Ovary (tissue), 3 donors: Measurements from ENCODE around the gene NDUFV1.

Experiments used
- CTCF ChIP-seq, 3 donors: fragments of 450-650 bp in 2 of 3; fragments of 200-600 bp in 1 of 3; IDR thresholded peaks; one replicate each; pipeline versions ENCODE4 v1.5.1 to v1.8.0; 2016 to 2022; ENCODE audit warnings: antibody characterized with exemption in 3 of 3, mild to moderate bottlenecking in 1 of 3
- POLR2A ChIP-seq: fragments of 450-650 bp; IDR thresholded peaks from one replicate; pipeline ENCODE4 v1.6.1; 2017; ENCODE audit warnings: antibody characterized with exemption, mild to moderate bottlenecking, moderate library complexity
- donor health status: DM: no; HTN: no; CAD: no.

- TF ChIP-seq CTCF (IDR thresholded peaks at IDR 0.05) (no peak), POLR2A (no peak)
Measured at GRCh38 chr11:67576735-67577475, 29.8 kb upstream of the NDUFV1 start.
